ENCODE results near the gene CEMIP2.

Gene CEMIP2

DNA sequence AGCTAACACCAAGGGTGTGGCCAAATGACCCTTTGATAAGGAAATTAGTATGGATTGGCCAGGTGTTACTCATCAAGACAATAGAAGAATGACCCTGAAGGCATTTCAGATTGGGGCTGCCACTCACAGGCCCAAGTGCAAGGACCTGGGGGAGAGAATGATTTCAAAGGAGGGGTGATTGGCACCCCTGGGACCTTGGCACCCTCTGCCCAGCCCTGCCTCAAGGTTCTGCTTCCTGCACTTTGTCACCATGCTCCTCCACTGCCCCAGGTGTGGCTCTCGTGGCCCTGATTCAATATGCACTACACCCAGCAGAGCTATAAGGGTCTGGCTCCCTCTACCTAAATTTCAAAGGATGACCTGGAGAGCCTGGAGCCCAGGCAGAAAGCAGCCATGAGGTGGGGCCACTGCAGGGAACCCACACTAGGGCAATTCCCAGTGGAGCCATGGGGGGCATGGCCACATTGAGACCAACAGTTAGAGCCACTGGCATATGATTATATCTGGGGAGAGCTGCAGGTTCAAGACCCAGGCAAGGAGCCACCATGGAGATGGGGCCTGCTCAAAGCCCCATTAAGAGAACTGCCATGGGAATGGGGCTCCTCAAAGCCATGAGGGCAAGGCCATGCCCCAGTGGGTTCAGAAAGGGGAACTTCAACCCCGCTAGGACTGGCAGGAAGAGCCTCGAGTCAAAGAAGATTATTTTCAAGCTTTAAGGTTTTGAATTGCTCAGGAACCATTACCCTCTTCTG is 93.0 kb downstream of the CEMIP2 start:
- Histone ChIP-seq H4K12ac (ENCODE audit: low read depth, low read length) (no peak overlapping the region), H4K8ac (ENCODE audit: low read depth, low read length) (no peak overlapping the region), H3K4me2 (ENCODE audit: low read length) (no peak overlapping the region), H3K9me3 (ENCODE audit: insufficient read depth, low read depth, low read length) (no peaks in the 10 kb centered on the region), H3K27me3 (ENCODE audit: insufficient read depth, low read length) (no peaks in the 10 kb centered on the region), H3K79me2 (ENCODE audit: control insufficient read depth, insufficient read depth, low read length, poor library complexity) (peaks cover 2% of the 10 kb centered on the region), H4K91ac (ENCODE audit: low read depth, low read length) (no peak overlapping the region), H3K4ac (ENCODE audit: low read depth, low read length) (no peak overlapping the region), H3K9ac (ENCODE audit: low read length) (no peak overlapping the region), H3K4me3 (ENCODE audit: low read depth, low read length) (no peak overlapping the region), H2BK12ac (ENCODE audit: low read length) (no peak overlapping the region), H3K27ac (ENCODE audit: low read depth, low read length) (no peak overlapping the region), H3K79me1 (ENCODE audit: low read length) (peaks cover 19% of the 10 kb centered on the region), H3K4me1 (ENCODE audit: control insufficient read depth in 1 of 2, insufficient read depth in 2 of 2, low read length in 2 of 2) (peaks cover 8 to 14% of the 10 kb centered on the region in 2 experiments), H2AK5ac (ENCODE audit: low read length) (peak overlapping the region; percentile 28), H2BK120ac (ENCODE audit: insufficient read depth, low read length, poor library complexity) (no peak overlapping the region), H3K23ac (ENCODE audit: low read length) (no peak overlapping the region), H3K14ac (ENCODE audit: low read length) (no peak overlapping the region), H2BK5ac (ENCODE audit: low read depth, low read length, poor library complexity) (no peak overlapping the region), H3K18ac (ENCODE audit: low read length) (no peak overlapping the region), H3K36me3 (ENCODE audit: control insufficient read depth in 1 of 2, insufficient read depth in 2 of 2, low read length in 2 of 2) (peaks cover 0 to 2% of the 10 kb centered on the region in 2 experiments), H2AFZ (ENCODE audit: insufficient read depth, low read length, poor library complexity) (no peak overlapping the region)
- peak in 1 of 2 donors; percentile 47 for DNase-seq
- WGBS (ENCODE audit: extremely low coverage, insufficient coverage, insufficient read length): no CpG with 5 or more reads among the region's 3 CpGs

DNA sequence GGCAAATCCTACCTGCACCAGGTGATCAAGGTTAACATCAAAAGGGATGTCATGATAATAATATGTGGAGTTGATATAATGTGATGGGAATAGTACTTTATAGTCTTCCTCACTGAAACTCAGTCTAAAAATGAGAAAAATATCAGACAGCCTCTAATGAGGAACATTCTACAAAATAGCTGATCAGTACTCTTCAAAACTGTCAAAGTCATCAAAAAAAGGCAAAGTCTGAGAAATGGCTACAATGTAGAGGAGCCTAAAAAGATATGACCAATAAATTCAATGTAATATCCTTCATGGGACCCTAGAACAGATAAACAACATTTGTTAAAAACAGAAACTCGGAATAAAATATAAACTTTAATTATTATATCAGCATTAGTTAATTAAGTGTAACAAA is 95.7 kb downstream of the CEMIP2 start:
- H3K79me1 ChIP-seq (ENCODE audit: low read length): peaks cover 2% of the 10 kb centered on the region
- H2AFZ ChIP-seq (ENCODE audit: insufficient read depth, low read length, poor library complexity): no peak overlapping the region
- WGBS (ENCODE audit: extremely low coverage, insufficient coverage, insufficient read length): no CpG with 5 or more reads among the region's 1 CpG
- no peak overlapping the region for H3K14ac ChIP-seq (ENCODE audit: low read length)
- H3K9ac ChIP-seq (ENCODE audit: low read length): no peak overlapping the region
- no peak overlapping the region for H3K4ac ChIP-seq (ENCODE audit: low read depth, low read length)
- H3K18ac ChIP-seq (ENCODE audit: low read length): no peak overlapping the region
- H2AK5ac ChIP-seq (ENCODE audit: low read length): no peak overlapping the region
- H3K79me2 ChIP-seq (ENCODE audit: control insufficient read depth, insufficient read depth, low read length, poor library complexity): no peaks in the 10 kb centered on the region
- H3K27ac ChIP-seq (ENCODE audit: low read depth, low read length): no peak overlapping the region
- H3K23ac ChIP-seq (ENCODE audit: low read length): no peak overlapping the region
- no peak overlapping the region for H3K4me2 ChIP-seq (ENCODE audit: low read length)
- H4K91ac ChIP-seq (ENCODE audit: low read depth, low read length): no peak overlapping the region
- no peak overlapping the region for H4K8ac ChIP-seq (ENCODE audit: low read depth, low read length)
- H3K9me3 ChIP-seq (ENCODE audit: insufficient read depth, low read depth, low read length): no peaks in the 10 kb centered on the region
- H3K27me3 ChIP-seq (ENCODE audit: insufficient read depth, low read length): no peaks in the 10 kb centered on the region
- H3K4me3 ChIP-seq (ENCODE audit: low read depth, low read length): no peak overlapping the region
- no peak for DNase-seq
- no peak overlapping the region for H2BK120ac ChIP-seq (ENCODE audit: insufficient read depth, low read length, poor library complexity)
- H2BK5ac ChIP-seq (ENCODE audit: low read depth, low read length, poor library complexity): no peak overlapping the region
- no peak overlapping the region for H4K12ac ChIP-seq (ENCODE audit: low read depth, low read length)
- H3K36me3 ChIP-seq (ENCODE audit: control insufficient read depth in 1 of 2, insufficient read depth in 2 of 2, low read length in 2 of 2): peaks cover 0 to 2% of the 10 kb centered on the region in 2 experiments
- no peaks in the 10 kb centered on the region for H3K4me1 ChIP-seq (ENCODE audit: control insufficient read depth in 1 of 2, insufficient read depth in 2 of 2, low read length in 2 of 2)
- no peak overlapping the region for H2BK12ac ChIP-seq (ENCODE audit: low read length)

DNA sequence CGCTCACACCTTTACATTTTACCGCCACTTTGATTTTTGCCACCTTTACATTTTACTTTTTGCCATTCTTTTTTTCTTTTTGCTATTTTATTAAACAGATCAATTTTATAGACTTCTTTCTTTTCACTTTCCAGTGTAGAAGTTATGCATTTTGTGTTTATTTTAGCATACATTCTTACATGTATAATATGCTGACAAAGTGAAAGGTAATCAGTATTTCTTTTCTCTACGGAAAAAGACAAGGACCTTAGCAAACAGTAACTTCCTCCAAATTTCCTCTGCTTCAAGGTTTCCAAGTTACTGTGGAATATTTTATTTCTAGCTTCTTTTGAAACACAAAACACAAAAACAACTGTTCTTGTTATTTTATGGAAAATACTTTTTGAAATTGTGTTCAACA is 97.0 kb downstream of the CEMIP2 start:
- no peak overlapping the region for H2BK12ac ChIP-seq (ENCODE audit: low read length)
- H4K12ac ChIP-seq (ENCODE audit: low read depth, low read length): no peak overlapping the region
- H3K9me3 ChIP-seq (ENCODE audit: insufficient read depth, low read depth, low read length): no peaks in the 10 kb centered on the region
- H3K4ac ChIP-seq (ENCODE audit: low read depth, low read length): no peak overlapping the region
- no peak overlapping the region for H2AFZ ChIP-seq (ENCODE audit: insufficient read depth, low read length, poor library complexity)
- no peak overlapping the region for H4K8ac ChIP-seq (ENCODE audit: low read depth, low read length)
- H3K18ac ChIP-seq (ENCODE audit: low read length): no peak overlapping the region
- H4K91ac ChIP-seq (ENCODE audit: low read depth, low read length): no peak overlapping the region
- no peak overlapping the region for H3K9ac ChIP-seq (ENCODE audit: low read length)
- no peak for DNase-seq
- H2BK5ac ChIP-seq (ENCODE audit: low read depth, low read length, poor library complexity): no peak overlapping the region
- H3K4me3 ChIP-seq (ENCODE audit: low read depth, low read length): no peak overlapping the region
- H3K27ac ChIP-seq (ENCODE audit: low read depth, low read length): no peak overlapping the region
- H3K23ac ChIP-seq (ENCODE audit: low read length): no peak overlapping the region
- no peak overlapping the region for H2AK5ac ChIP-seq (ENCODE audit: low read length)
- peaks cover 0 to 2% of the 10 kb centered on the region in 2 experiments for H3K36me3 ChIP-seq (ENCODE audit: control insufficient read depth in 1 of 2, insufficient read depth in 2 of 2, low read length in 2 of 2)
- H3K4me2 ChIP-seq (ENCODE audit: low read length): no peak overlapping the region
- H3K27me3 ChIP-seq (ENCODE audit: insufficient read depth, low read length): no peaks in the 10 kb centered on the region
- H3K79me2 ChIP-seq (ENCODE audit: control insufficient read depth, insufficient read depth, low read length, poor library complexity): no peaks in the 10 kb centered on the region
- no peaks in the 10 kb centered on the region for H3K4me1 ChIP-seq (ENCODE audit: control insufficient read depth in 1 of 2, insufficient read depth in 2 of 2, low read length in 2 of 2)
- no peaks in the 10 kb centered on the region for H3K79me1 ChIP-seq (ENCODE audit: low read length)
- H3K14ac ChIP-seq (ENCODE audit: low read length): no peak overlapping the region
- no peak overlapping the region for H2BK120ac ChIP-seq (ENCODE audit: insufficient read depth, low read length, poor library complexity)
- no CpG with 5 or more reads among the region's 3 CpGs for WGBS (ENCODE audit: extremely low coverage, insufficient coverage, insufficient read length)

DNA sequence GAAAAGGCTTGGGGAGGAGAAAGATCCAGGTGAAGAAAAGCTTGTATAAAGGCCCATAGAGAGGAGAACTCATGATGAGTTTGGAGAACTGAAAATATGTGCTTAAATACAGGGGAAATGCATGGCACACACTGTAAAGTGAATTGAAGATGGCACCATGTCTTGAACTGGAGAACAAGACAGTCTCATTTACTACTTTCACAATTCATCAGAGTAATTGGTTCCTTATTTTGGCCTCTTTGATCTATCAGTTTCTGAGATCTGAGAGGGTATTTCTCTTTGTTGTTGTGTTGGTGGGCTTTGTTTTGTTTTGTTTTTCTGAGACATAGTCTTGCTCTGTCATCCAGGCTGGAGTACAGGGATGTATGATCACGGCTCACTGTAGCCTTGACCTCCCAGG is 98.2 kb downstream of the CEMIP2 start:
- no peak overlapping the region for H3K4me2 ChIP-seq (ENCODE audit: low read length)
- H3K9me3 ChIP-seq (ENCODE audit: insufficient read depth, low read depth, low read length): no peaks in the 10 kb centered on the region
- no peak overlapping the region for H4K12ac ChIP-seq (ENCODE audit: low read depth, low read length)
- no peak overlapping the region for H4K91ac ChIP-seq (ENCODE audit: low read depth, low read length)
- no peaks in the 10 kb centered on the region for H3K36me3 ChIP-seq (ENCODE audit: control insufficient read depth in 1 of 2, insufficient read depth in 2 of 2, low read length in 2 of 2)
- H3K27ac ChIP-seq (ENCODE audit: low read depth, low read length): no peak overlapping the region
- no peak overlapping the region for H3K18ac ChIP-seq (ENCODE audit: low read length)
- H3K9ac ChIP-seq (ENCODE audit: low read length): no peak overlapping the region
- no peaks in the 10 kb centered on the region for H3K79me2 ChIP-seq (ENCODE audit: control insufficient read depth, insufficient read depth, low read length, poor library complexity)
- no peak overlapping the region for H4K8ac ChIP-seq (ENCODE audit: low read depth, low read length)
- no peak overlapping the region for H3K23ac ChIP-seq (ENCODE audit: low read length)
- WGBS (ENCODE audit: extremely low coverage, insufficient coverage, insufficient read length): no CpG with 5 or more reads among the region's 1 CpG
- H3K4me1 ChIP-seq (ENCODE audit: control insufficient read depth in 1 of 2, insufficient read depth in 2 of 2, low read length in 2 of 2): no peaks in the 10 kb centered on the region
- H2AK5ac ChIP-seq (ENCODE audit: low read length): no peak overlapping the region
- no peak overlapping the region for H2BK120ac ChIP-seq (ENCODE audit: insufficient read depth, low read length, poor library complexity)
- H3K79me1 ChIP-seq (ENCODE audit: low read length): no peaks in the 10 kb centered on the region
- no peak overlapping the region for H3K4me3 ChIP-seq (ENCODE audit: low read depth, low read length)
- no peak overlapping the region for H2BK5ac ChIP-seq (ENCODE audit: low read depth, low read length, poor library complexity)
- H2AFZ ChIP-seq (ENCODE audit: insufficient read depth, low read length, poor library complexity): no peak overlapping the region
- no peak overlapping the region for H3K4ac ChIP-seq (ENCODE audit: low read depth, low read length)
- H3K27me3 ChIP-seq (ENCODE audit: insufficient read depth, low read length): no peaks in the 10 kb centered on the region
- DNase-seq: no peak
- H3K14ac ChIP-seq (ENCODE audit: low read length): no peak overlapping the region
- H2BK12ac ChIP-seq (ENCODE audit: low read length): no peak overlapping the region

Data from trophoblast cell (in vitro differentiated cells and primary cell).